K562 (cell line): Measurements from ENCODE around the gene LRRC8E. TPM values are rescaled to one million over a fixed set of nuclear protein-coding genes. Genes with fewer than 3 reads are reported as not detected.

ENCODE experiments used
- ATAC-seq: fragments of 200-7000 bp; cut with Tn5 transposase; 3 replicates; pipeline ENCODE4 v1.9.1; 2020; ENCODE audit warnings: moderate library complexity
- BruUV-seq: library from RNA; stranded (reverse); fragments of 400-500 nt; replicated peaks from 2 replicates; lab custom pipeline; 2021; lab: Mats Ljungman, UMichigan
- CTCF ChIA-PET: fragments of 300-600 bp; formaldehyde crosslinking; extraction: SDS; loops from one replicate; lab custom pipeline; 2021; ENCODE audit warnings: low intra/inter-chr PET ratio; lab: Yijun Ruan, JAX
- POLR2A ChIA-PET: fragments of 300-600, 350-650 bp; sonication (Branson Sonifier 250); formaldehyde crosslinking; extraction: SDS; loops from one replicate; lab custom pipeline; 2021; ENCODE audit warnings: antibody characterized with exemption, inconsistent platforms; lab: Yijun Ruan, JAX
- DNase-seq, 4 experiments: peaks; one replicate each; pipeline versions ENCODE4 v3.0.0 to v3.0.0-alpha.2; 2011 to 2018; ENCODE audit warnings: low spot score in 3 of 4, mixed read lengths in 3 of 4; ENCODE audit errors: extremely low read depth in 1 of 4
- FAIRE-seq: peaks from 2 replicates; lab custom pipeline; 2011; peaks lifted over from hg19 to GRCh38; lab: Jason Lieb, UNC
- H2AFZ ChIP-seq: 2 replicates; pipeline ENCODE4 v1.6.0; 2011; ENCODE audit warnings: low read depth, low read length, control low read depth, inconsistent platforms
- H3K27ac ChIP-seq: fragments of 200-600 bp; 3 replicates; pipeline ENCODE4 v1.8.0; 2011; ENCODE audit warnings: low read depth, mild to moderate bottlenecking, control low read depth, inconsistent platforms, low read length, moderate library complexity, mixed read lengths; ENCODE audit errors: extremely low read depth
- H3K27me3 ChIP-seq, 2 experiments: fragments of 300-600 bp in 1 of 2; 2 replicates in 1 of 2; 3 replicates in 1 of 2; pipeline versions ENCODE4 v1.6.0 to v1.8.0; 2011; ENCODE audit warnings: inconsistent platforms in 2 of 2, low read length in 2 of 2, mild to moderate bottlenecking in 1 of 2, mixed read lengths in 1 of 2, moderate library complexity in 1 of 2; ENCODE audit not compliant: control insufficient read depth in 2 of 2, insufficient read depth in 2 of 2
- H3K36me3 ChIP-seq: fragments of 300-600 bp; 3 replicates; pipeline ENCODE4 v1.8.0; 2011; ENCODE audit warnings: mild to moderate bottlenecking, low read length, inconsistent platforms; ENCODE audit not compliant: control insufficient read depth, insufficient read depth
- H3K4me1 ChIP-seq, 2 experiments: fragments of 200-600 bp in 1 of 2; replicated peaks in 1 of 2; 2 replicates in 1 of 2; 3 replicates in 1 of 2; pipeline versions ENCODE4 v1.5.1 to v1.8.0; 2011; ENCODE audit warnings: inconsistent platforms in 2 of 2, low read length in 2 of 2, mild to moderate bottlenecking in 1 of 2, mixed read lengths in 1 of 2, moderate library complexity in 1 of 2; ENCODE audit not compliant: control insufficient read depth in 2 of 2, insufficient read depth in 2 of 2
- H3K4me2 ChIP-seq: 2 replicates; pipeline ENCODE4 v1.6.1; 2011; ENCODE audit warnings: low read length, control low read depth, inconsistent platforms, mixed read lengths; ENCODE audit not compliant: insufficient read depth
- H3K4me3 ChIP-seq: fragments of 200-600 bp; sonication (generic), shearing (Covaris generic); 2 replicates; pipeline ENCODE4 v1.5.1; 2016; ENCODE audit warnings: control low read depth, inconsistent platforms
- H3K79me2 ChIP-seq: fragments of 200-600 bp; 3 replicates; pipeline ENCODE4 v1.8.0; 2011; ENCODE audit warnings: low read length, inconsistent platforms; ENCODE audit not compliant: control insufficient read depth, insufficient read depth
- H3K9ac ChIP-seq, 2 experiments: 2 replicates each; pipeline versions ENCODE4 v1.6.0 to v1.6.1; 2011; ENCODE audit warnings: low read depth in 2 of 2, low read length in 2 of 2, control low read depth in 1 of 2, inconsistent platforms in 1 of 2, mild to moderate bottlenecking in 1 of 2, mixed read lengths in 1 of 2; ENCODE audit not compliant: insufficient read depth in 1 of 2
- H3K9me1 ChIP-seq: one replicate; pipeline ENCODE4 v1.6.0; 2011; ENCODE audit warnings: inconsistent platforms, mild to moderate bottlenecking, low read length, moderate library complexity; ENCODE audit not compliant: control insufficient read depth, insufficient read depth
- H3K9me3 ChIP-seq: replicated peaks from 2 replicates; pipeline ENCODE4 v1.5.1; 2011; ENCODE audit warnings: low read depth, low read length, inconsistent platforms; ENCODE audit not compliant: control insufficient read depth, insufficient read depth
- H4K20me1 ChIP-seq: replicated peaks from 2 replicates; pipeline ENCODE4 v1.6.1; 2011; ENCODE audit warnings: low read length, inconsistent platforms, mixed read lengths; ENCODE audit not compliant: control insufficient read depth, insufficient read depth
- AFF1 ChIP-seq, 2 experiments: fragments of 450-650 bp; IDR thresholded peaks; 2 replicates each; pipeline ENCODE4 v1.6.1; 2018; ENCODE audit warnings: mild to moderate bottlenecking in 2 of 2, low read depth in 1 of 2; ENCODE audit not compliant: partially characterized antibody in 2 of 2
- FOXP4 ChIP-seq: sonication (generic); formaldehyde crosslinking; IDR thresholded peaks from 2 replicates; pipeline ENCODE4 v1.8.0; 2022; ENCODE audit warnings: mild to moderate bottlenecking, missing genetic modification reagents, borderline replicate concordance
- GATAD2A ChIP-seq: fragments of 450-650 bp; IDR thresholded peaks from 2 replicates; pipeline ENCODE4 v1.6.1; 2017
- MED1 ChIP-seq: sonication (generic); formaldehyde crosslinking; IDR thresholded peaks from 2 replicates; pipeline ENCODE4 v1.8.1; 2023; ENCODE audit warnings: missing genetic modification reagents, borderline replicate concordance
- NR2C1 ChIP-seq, 2 experiments: fragments of 450-650 bp; IDR thresholded peaks; 2 replicates each; pipeline ENCODE4 v1.6.1; 2017; ENCODE audit warnings: mild to moderate bottlenecking in 2 of 2, antibody characterized with exemption in 1 of 2, inconsistent platforms in 1 of 2, missing compliant biosample characterization in 1 of 2, missing genetic modification characterization in 1 of 2
- PBX2 ChIP-seq, 2 experiments: IDR thresholded peaks in 1 of 2; conservative IDR thresholded peaks in 1 of 2; 2 replicates each; pipeline ENCODE4 v1.6.1; 2016; ENCODE audit warnings: low read depth in 2 of 2, mild to moderate bottlenecking in 1 of 2, missing compliant biosample characterization in 1 of 2, missing genetic modification characterization in 1 of 2, moderate library complexity in 1 of 2
- SMARCC2 ChIP-seq: fragments of 450-650 bp; IDR thresholded peaks from 2 replicates; pipeline ENCODE4 v1.6.1; 2017; ENCODE audit warnings: antibody characterized with exemption, moderate library complexity, mild to moderate bottlenecking, low read depth
- SP2 ChIP-seq: IDR thresholded peaks from 2 replicates; pipeline ENCODE4 v1.6.1; 2011; ENCODE audit warnings: mild to moderate bottlenecking, low read depth, low read length, moderate library complexity; ENCODE audit not compliant: poor library complexity, severe bottlenecking; ENCODE audit errors: extremely low read depth
- ZBTB43 ChIP-seq: sonication (generic); formaldehyde crosslinking; IDR thresholded peaks from 2 replicates; pipeline ENCODE4 v1.8.0; 2023; ENCODE audit warnings: mild to moderate bottlenecking, missing genetic modification reagents
- WGBS: fragments of 100-300 bp; shearing (Covaris generic); methylation state at CpG from one replicate; pipeline ENCODE4 v1.1.6; 2016; ENCODE audit warnings: low coverage, mixed read lengths; ENCODE audit not compliant: insufficient coverage; ENCODE audit errors: missing lambda C conversion rate; 5-methylcytosine and 5-hydroxymethylcytosine counted together
- in situ Hi-C: fragments of 300-500 bp; cut with MboI; formaldehyde crosslinking; loops from 4 replicates; pipeline ENCODE4 v1.15.0; 2018; ENCODE audit warnings: inconsistent platforms, mixed read lengths
- intact Hi-C: fragments of 100-400 bp; cut with micrococcal nuclease; formaldehyde crosslinking; loops from 2 replicates; pipeline ENCODE4 v1.14.2; 2022
- polyA plus RNA-seq, 8 experiments: library from polyadenylated mRNA; depleted of rRNA in 4 of 8; stranded (reverse) in 5 of 8; unstranded in 3 of 8; fragments of >200 nt; fragmentation: Nextera tagmentation in 2 of 8; fragmentation: Illumina TruSeq in 1 of 8; extraction: Ambion mirVana in 2 of 8; extraction: Trizol in 1 of 8; gene quantifications; 2 replicates each; pipeline versions ENCODE4 v1.2.1 to v1.2.3, GENCODE V29; 2011 to 2014; ENCODE audit warnings: inconsistent platforms in 1 of 8, missing spikeins in 1 of 8
- total RNA-seq, 7 experiments: library from RNA; depleted of rRNA in 6 of 7; stranded (reverse); fragments of >200 nt in 6 of 7; fragmentation: Illumina TruSeq in 2 of 7; extraction: Trizol in 2 of 7; gene quantifications; 2 replicates each; pipeline versions ENCODE4 v1.2.1 to v1.2.3, GENCODE V29; 2011 to 2021; ENCODE audit warnings: low replicate concordance in 1 of 7

The LRRC8E gene
- total and polyA plus RNA-seq, 9 of the 15 experiments (the other 6 are each of a cell fraction or from before 2014, with no cell fraction given): 0.08 to 5.7 (median 3.5) TPM; not detected in 1

- intact Hi-C loops: no loop called here
- POLR2A ChIA-PET: interaction anchor here (1.1 to 3.3 kb wide), 2 partner anchors 10 to 11 kb away, joined by 4 to 27 read pairs; partner anchors contain the start of gene TIMM44
- no peak for DNase-seq
- in situ Hi-C loops: no loop called here
- no peaks in the 10 kb centered on the region for H3K27me3 ChIP-seq
- peaks cover 2% of the 10 kb centered on the region; the same call in 1 of the 3 replicates for H3K79me2 ChIP-seq
- no peak for FAIRE-seq
- H3K4me3 ChIP-seq: no peak overlapping the region
- H3K9me3 ChIP-seq: no peaks in the 10 kb centered on the region
- no peak overlapping the region for H2AFZ ChIP-seq
- H3K27ac ChIP-seq: no peak overlapping the region
- H3K9ac ChIP-seq: no peak overlapping the region; a peak in 1 of 4 replicates
- peaks cover 84% of the 10 kb centered on the region; the same call in 2 of the 3 replicates for H3K36me3 ChIP-seq
- WGBS: 86% methylated on average over 20 of the region's 32 CpGs
- peaks cover 0 to 56% of the 10 kb centered on the region in 2 experiments; a peak in 3 of 5 replicates for H3K4me1 ChIP-seq
- no peak for ATAC-seq
- BruUV-seq: no TSS peak
- H3K4me2 ChIP-seq: no peak overlapping the region
- CTCF ChIA-PET: no interaction called here
- H4K20me1 ChIP-seq: peaks cover 14% of the 10 kb centered on the region
- H3K9me1 ChIP-seq: no peaks in the 10 kb centered on the region
- TF ChIP-seq SP2: no peak
- TF ChIP-seq MED1 (CRISPR knock-in tag): no peak
- TF ChIP-seq FOXP4: no peak
- TF ChIP-seq AFF1 (IDR thresholded peaks at IDR 0.05; ENCODE audit: low read depth in 1 of 2, partially characterized antibody in 2 of 2): no peak
- TF ChIP-seq SMARCC2: no peak
- TF ChIP-seq ZBTB43: no peak
- no peak for TF ChIP-seq GATAD2A
- no peak for TF ChIP-seq PBX2 (CRISPR knock-in tag; IDR thresholded peaks at IDR 0.05; ENCODE audit: low read depth)
- TF ChIP-seq PBX2 (tag; conservative IDR thresholded peaks at IDR 0.05; ENCODE audit: low read depth): no peak
- TF ChIP-seq NR2C1 (IDR thresholded peaks at IDR 0.05): no peak
- TF ChIP-seq NR2C1 (tag; IDR thresholded peaks at IDR 0.05): no peak
Measured at GRCh38 chr19:7932276-7932929, 44.1 kb downstream of the LRRC8E start.
